SH-SY5Y (cell line): ENCODE measurements around the gene MATN1.

Experiments
- GATA2 ChIP-seq: IDR thresholded peaks from 2 replicates; pipeline ENCODE4 v1.6.1; 2011; ENCODE audit warnings: mild to moderate bottlenecking, low read depth, low read length
- GATA3 ChIP-seq: IDR thresholded peaks from 2 replicates; pipeline ENCODE4 v1.6.1; 2011; ENCODE audit warnings: low read depth, mild to moderate bottlenecking, low read length, moderate library complexity

The MATN1 gene

GRCh38 chr1:30673395-30673794 lies 50.0 kb downstream of the MATN1 start:
- TF ChIP-seq GATA3 (no peak), GATA2 (no peak)

GRCh38 chr1:30672661-30673060 lies 50.7 kb downstream of the MATN1 start:
- TF ChIP-seq GATA3 (no peak), GATA2 (no peak)

DNA sequence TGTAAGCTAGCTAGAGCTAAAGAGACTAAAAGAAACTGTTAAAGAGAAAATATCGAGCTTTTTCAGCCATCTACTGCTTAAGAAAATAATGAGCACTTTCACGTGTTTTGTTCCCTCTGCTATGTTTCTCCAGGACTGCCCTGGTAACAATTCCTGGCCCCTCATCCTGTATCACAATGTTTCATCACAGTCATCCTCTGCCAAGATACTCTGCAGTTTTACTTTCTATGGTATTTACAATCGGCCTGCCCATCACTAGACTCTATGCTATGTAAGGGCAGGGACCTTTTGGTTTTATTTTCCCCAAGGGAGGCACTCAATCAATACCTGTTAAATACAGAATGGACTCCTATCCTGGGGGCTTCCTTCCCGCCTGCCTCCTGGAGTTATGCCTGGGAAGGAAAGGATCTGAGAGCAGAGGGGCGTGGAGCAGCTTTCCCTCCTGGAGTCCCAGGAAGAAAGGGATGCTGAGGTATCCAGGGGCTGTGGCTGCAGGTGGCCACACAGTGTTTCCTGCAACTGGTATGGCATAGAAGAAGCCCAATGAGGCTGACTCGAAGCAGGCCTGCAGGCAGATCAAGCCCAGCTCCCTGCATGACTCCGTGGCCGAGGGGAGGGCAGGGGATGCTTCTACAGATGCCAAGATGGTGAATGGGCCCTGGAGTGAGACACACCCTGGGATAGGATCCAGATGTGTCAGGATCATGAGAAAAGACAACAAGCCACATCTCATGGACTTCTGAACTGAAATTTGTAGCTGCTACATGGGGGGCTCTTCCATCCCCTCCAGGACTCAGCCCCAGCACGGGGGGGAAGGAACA lies 52.9 kb downstream of the MATN1 start:
- TF ChIP-seq GATA3 (no peak), GATA2 (no peak)

DNA sequence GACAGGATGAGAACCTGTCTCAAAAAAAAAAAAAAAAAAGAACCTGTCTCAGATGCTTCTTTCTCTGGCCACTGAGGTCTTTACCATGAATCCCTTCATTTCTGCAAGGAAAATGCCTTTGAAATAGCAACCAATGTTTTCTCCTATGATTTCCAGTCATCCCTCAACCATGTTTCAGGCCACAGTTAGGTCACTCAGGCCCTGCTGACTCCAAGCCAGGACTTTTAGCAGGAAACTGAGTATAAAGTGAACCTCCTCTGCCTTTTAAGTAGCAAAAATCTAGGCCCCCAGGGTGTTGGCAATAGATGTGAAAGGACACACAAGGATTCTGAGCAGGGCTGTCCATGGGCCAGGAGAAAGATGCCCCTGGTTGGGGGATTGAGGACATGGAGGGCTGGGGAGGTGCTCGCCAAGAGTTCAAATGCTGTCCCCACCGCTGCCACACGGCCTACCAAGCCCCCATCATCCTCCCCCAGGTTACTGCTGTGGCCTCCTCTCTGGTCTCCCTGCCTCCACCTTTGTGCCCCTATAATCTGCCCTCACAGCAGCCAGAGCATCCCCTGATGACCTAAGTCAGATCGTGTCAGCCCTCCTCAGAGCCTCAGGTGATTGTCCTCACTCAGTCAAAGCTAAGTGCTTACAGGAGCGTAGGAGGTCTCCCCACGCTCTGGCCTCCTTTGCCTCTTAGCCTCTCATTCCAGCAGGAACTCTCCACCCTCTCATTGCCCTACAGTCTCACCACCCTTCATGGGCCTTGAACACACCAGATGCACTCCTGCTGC lies 54.6 kb downstream of the MATN1 start:
- TF ChIP-seq GATA2, result no peak
- no peak for TF ChIP-seq GATA3

- TF ChIP-seq GATA3, result no peak
Observed at GRCh38 chr1:30668024-30668423, 55.4 kb downstream of the MATN1 start.

GRCh38 chr1:30666756-30667273 lies 56.6 kb downstream of the MATN1 start:
- TF ChIP-seq GATA2 (no peak), GATA3 (no peak)

DNA sequence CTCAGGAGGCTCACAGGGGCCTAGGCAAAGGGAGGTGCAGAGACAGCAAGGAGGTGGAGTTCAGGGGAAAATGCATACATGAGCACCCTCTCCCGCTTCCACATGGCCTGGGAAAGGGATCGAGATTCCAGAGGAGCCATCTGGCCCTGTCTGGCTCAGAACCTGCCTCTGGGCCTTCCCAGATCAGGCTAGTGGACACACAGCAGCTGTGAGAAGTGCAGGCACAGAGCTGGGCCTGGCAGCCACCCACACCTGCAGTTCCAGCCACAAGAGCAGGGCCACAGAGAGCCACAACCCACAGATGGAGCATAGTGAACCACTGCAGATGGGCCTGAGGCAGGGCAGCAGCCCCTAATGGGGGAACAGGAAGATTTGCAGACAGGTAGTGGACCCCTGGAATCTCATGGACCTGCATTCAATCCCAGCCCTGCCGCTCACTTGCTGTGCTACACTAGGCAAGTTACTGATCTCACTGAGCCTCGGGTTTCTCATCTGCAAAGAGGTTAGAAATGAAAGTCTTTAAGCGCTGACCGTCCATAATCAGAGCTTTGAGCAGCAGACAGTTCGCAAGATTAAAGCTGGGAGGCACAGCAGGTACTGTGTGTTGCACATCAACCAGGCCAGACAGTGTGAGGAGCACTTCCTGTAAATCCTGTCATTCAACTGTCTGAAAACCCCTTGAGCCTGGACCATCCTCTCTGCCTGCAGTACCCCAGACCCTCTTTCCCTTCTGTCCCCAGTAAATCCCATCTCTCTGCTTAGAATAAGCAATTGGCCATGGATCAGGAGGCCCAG lies 58.0 kb downstream of the MATN1 start:
- TF ChIP-seq GATA2, result no peak
- no peak for TF ChIP-seq GATA3

DNA sequence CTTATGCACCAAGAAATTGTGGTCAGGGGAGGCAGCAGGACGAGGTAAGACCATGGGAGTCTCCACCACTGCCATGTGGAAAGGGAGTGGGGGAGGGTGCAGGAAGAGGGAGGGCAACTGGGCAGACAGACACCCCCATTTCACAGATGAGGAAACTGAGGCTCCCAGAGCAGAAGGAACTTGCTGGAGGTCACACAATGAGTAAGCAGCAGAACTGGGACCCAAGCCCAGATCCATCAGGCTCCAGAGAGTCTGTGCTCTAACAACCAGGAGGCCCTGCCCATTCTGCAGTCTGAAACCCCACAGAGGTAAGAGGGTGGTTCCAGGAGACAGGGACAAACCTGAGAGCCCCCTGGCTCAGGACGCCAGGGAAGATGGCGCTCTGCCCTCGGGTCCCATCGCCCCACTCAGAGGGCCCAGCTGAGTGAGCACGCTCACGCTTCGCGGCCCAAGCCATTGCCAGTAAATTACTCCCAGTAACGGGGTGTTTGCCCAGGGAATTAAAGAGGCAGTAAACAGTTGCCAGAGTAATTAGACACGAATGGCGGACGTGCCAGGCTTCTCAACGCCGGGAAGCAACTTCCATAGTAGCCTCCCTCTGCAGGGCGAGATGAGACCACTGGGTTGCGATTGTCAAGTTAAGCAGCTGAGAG lies 59.2 kb downstream of the MATN1 start:
- TF ChIP-seq GATA2, result no peak
- no peak for TF ChIP-seq GATA3

DNA sequence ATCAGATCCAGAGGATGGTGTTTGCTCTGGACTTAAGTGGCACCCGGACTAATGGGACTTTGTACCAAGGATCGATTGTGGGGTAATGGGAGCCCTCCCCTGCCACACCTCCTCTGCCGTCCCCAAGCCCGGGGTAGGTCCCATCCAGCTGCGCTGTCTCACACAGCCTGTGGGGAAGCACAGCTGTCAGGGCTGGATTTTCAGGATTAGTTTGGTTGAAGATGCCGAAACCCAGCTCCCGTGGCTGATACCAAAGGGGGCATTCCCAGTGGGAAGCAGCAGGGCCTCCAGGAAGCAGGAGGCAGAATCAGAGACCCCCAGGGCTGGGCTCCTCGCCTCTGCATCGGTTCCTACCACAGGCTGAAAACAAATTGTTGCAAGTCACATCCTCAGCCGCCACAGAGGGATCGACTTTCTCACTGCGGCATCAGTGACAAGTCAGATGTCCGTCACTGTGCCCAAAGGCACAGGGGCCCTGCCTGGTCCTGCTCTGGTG lies 59.7 kb downstream of the MATN1 start:
- no peak for TF ChIP-seq GATA2
- no peak for TF ChIP-seq GATA3

GRCh38 chr1:30662291-30662840 lies 61.0 kb downstream of the MATN1 start:
- TF ChIP-seq GATA2, result no peak
- TF ChIP-seq GATA3, result no peak

GRCh38 chr1:30661311-30661710 lies 62.1 kb downstream of the MATN1 start:
- no peak for TF ChIP-seq GATA2
- TF ChIP-seq GATA3, result no peak
